ENCODE data around the gene ZNF521.
A peak's percentile ranks its signal among the peaks of the same experiment; 100 is the strongest.

ZNF521 gene

GRCh38 chr18:25140124-25140961 is 211.6 kb downstream of the ZNF521 start:
- in situ Hi-C loops (cut with HindIII; ENCODE audit: low sequenced_read_pairs) = no loop called here
- DNase-seq (ENCODE audit: low read depth, low spot score) = no peak
- H3K4me3 ChIP-seq (ENCODE audit: low read depth, low read length) = no peak overlapping the region
- TF ChIP-seq CTCF (IDR thresholded peaks at IDR 0.05; ENCODE audit: low read depth, low read length) = no peak

GRCh38 chr18:25137197-25137472 is 214.8 kb downstream of the ZNF521 start:
- no peak for DNase-seq (ENCODE audit: low read depth, low spot score)
- in situ Hi-C loops (cut with HindIII; ENCODE audit: low sequenced_read_pairs) = no loop called here
- TF ChIP-seq CTCF (IDR thresholded peaks at IDR 0.05; ENCODE audit: low read depth, low read length) = no peak
- H3K4me3 ChIP-seq (ENCODE audit: low read depth, low read length) = no peak overlapping the region

GRCh38 chr18:25136416-25137196 is 215.4 kb downstream of the ZNF521 start:
- no peak for DNase-seq (ENCODE audit: low read depth, low spot score)
- H3K4me3 ChIP-seq (ENCODE audit: low read depth, low read length) = no peak overlapping the region
- TF ChIP-seq CTCF (IDR thresholded peaks at IDR 0.05; ENCODE audit: low read depth, low read length) = no peak
- in situ Hi-C loops (cut with HindIII; ENCODE audit: low sequenced_read_pairs) = no loop called here

GRCh38 chr18:25134861-25135260 is 217.1 kb downstream of the ZNF521 start:
- peak; percentile 29 for DNase-seq (ENCODE audit: low read depth, low spot score)
- no peak for TF ChIP-seq CTCF (IDR thresholded peaks at IDR 0.05; ENCODE audit: low read depth, low read length)
- in situ Hi-C loops (cut with HindIII; ENCODE audit: low sequenced_read_pairs) = no loop called here
- H3K4me3 ChIP-seq (ENCODE audit: low read depth, low read length) = no peak overlapping the region

GRCh38 chr18:25133879-25134278 is 218.1 kb downstream of the ZNF521 start:
- no peak overlapping the region for H3K4me3 ChIP-seq (ENCODE audit: low read depth, low read length)
- no peak for DNase-seq (ENCODE audit: low read depth, low spot score)
- no peak for TF ChIP-seq CTCF (IDR thresholded peaks at IDR 0.05; ENCODE audit: low read depth, low read length)
- in situ Hi-C loops (cut with HindIII; ENCODE audit: low sequenced_read_pairs) = no loop called here

GRCh38 chr18:25132786-25133496 is 219.0 kb downstream of the ZNF521 start:
- in situ Hi-C loops (cut with HindIII; ENCODE audit: low sequenced_read_pairs) = no loop called here
- DNase-seq (ENCODE audit: low read depth, low spot score) = no peak
- TF ChIP-seq CTCF (IDR thresholded peaks at IDR 0.05; ENCODE audit: low read depth, low read length) = no peak
- no peak overlapping the region for H3K4me3 ChIP-seq (ENCODE audit: low read depth, low read length)
